HCT116 (cell line): ENCODE measurements around the gene ATN1. TPM values are rescaled to one million over a fixed set of nuclear protein-coding genes. Genes with fewer than 3 reads are reported as not detected.

Source experiments
- ATAC-seq: fragments of 200-7000 bp; cut with Tn5 transposase; 2 replicates; pipeline ENCODE4 v1.9.1; 2020; ENCODE audit warnings: mild to moderate bottlenecking, moderate library complexity
- BruUV-seq: library from RNA; stranded (reverse); fragments of 400-500 nt; replicated peaks from 2 replicates; lab custom pipeline; 2021; lab: Mats Ljungman, UMichigan
- CTCF ChIA-PET: fragments of 300-600 bp; sonication (Branson Sonifier 250); formaldehyde crosslinking; loops from one replicate; lab custom pipeline; 2021; ENCODE audit warnings: antibody characterized with exemption; lab: Charles Lee
- POLR2A ChIA-PET: fragments of 300-600, 350-600 bp; sonication (Branson Sonifier 250); formaldehyde crosslinking; loops from one replicate; lab custom pipeline; 2021; ENCODE audit warnings: antibody characterized with exemption; lab: Charles Lee
- RAD21 ChIA-PET, 2 experiments: fragments of 300-600 bp; sonication (Branson Sonifier 250); formaldehyde crosslinking; loops; one replicate each; lab custom pipeline; 2023; ENCODE audit warnings: low total read pairs in 2 of 2; ENCODE audit not compliant: uncharacterized antibody in 2 of 2, unreplicated experiment in 2 of 2, low non-redundant PET in 1 of 2; lab: Charles Lee
- DNase-seq: peaks from one replicate; pipeline ENCODE4 v3.0.0-alpha.2; 2010; ENCODE audit warnings: low read depth, low spot score
- H2AFZ ChIP-seq: fragments of 200-600 bp; shearing (Covaris generic), sonication (generic); 2 replicates; pipeline ENCODE4 v1.6.1; 2017; ENCODE audit warnings: low read depth, mixed run types, mixed read lengths, antibody characterized with exemption, low read length; ENCODE audit not compliant: poor library complexity, severe bottlenecking
- H3K27ac ChIP-seq: 2 replicates; pipeline ENCODE4 v1.5.1; 2012; ENCODE audit warnings: low read depth, low read length
- H3K27me3 ChIP-seq: fragments of 200-600 bp; sonication (generic); 2 replicates; pipeline ENCODE4 v1.6.1; 2016; ENCODE audit warnings: mixed run types, low read length, mixed read lengths; ENCODE audit not compliant: insufficient read depth
- H3K36me3 ChIP-seq, 2 experiments: fragments of 200-500 bp in 1 of 2; fragments of 200-600 bp in 1 of 2; sonication (Bioruptor generic) in 1 of 2; sonication (generic) in 1 of 2; 2 replicates each; pipeline versions ENCODE4 v1.5.1 to v1.6.1; 2014 to 2016; ENCODE audit warnings: low read length in 2 of 2, inconsistent platforms in 1 of 2, mixed read lengths in 1 of 2, mixed run types in 1 of 2; ENCODE audit not compliant: insufficient read depth in 2 of 2, control insufficient read depth in 1 of 2
- H3K4me1 ChIP-seq, 2 experiments: fragments of 200-600 bp in 1 of 2; sonication (generic) in 1 of 2; 2 replicates each; pipeline versions ENCODE4 v1.5.1 to v1.6.1; 2012 to 2017; ENCODE audit warnings: low read length in 2 of 2, inconsistent platforms in 1 of 2, mild to moderate bottlenecking in 1 of 2, mixed read lengths in 1 of 2, mixed run types in 1 of 2, moderate library complexity in 1 of 2; ENCODE audit not compliant: insufficient read depth in 2 of 2, control insufficient read depth in 1 of 2
- H3K4me2 ChIP-seq: fragments of 200-600 bp; sonication (generic); 2 replicates; pipeline ENCODE4 v1.6.1; 2017; ENCODE audit warnings: mixed run types, low read length, mixed read lengths
- H3K4me3 ChIP-seq, 2 experiments: fragments of 200-600 bp in 1 of 2; sonication (generic) in 1 of 2; replicated peaks in 1 of 2; 2 replicates each; pipeline ENCODE4 v1.5.1; 2011 to 2016; ENCODE audit warnings: low read length in 2 of 2, control low read depth in 1 of 2, low read depth in 1 of 2, mild to moderate bottlenecking in 1 of 2, mixed read lengths in 1 of 2, mixed run types in 1 of 2
- H3K79me2 ChIP-seq: fragments of 200-600 bp; sonication (generic); 2 replicates; pipeline ENCODE4 v1.6.1; 2017; ENCODE audit warnings: mild to moderate bottlenecking, mixed run types, low read length, moderate library complexity, mixed read lengths; ENCODE audit not compliant: insufficient read depth
- H3K9ac ChIP-seq: fragments of 200-600 bp; sonication (generic); 2 replicates; pipeline ENCODE4 v1.6.1; 2016; ENCODE audit warnings: low read length, mixed read lengths
- H3K9me2 ChIP-seq: fragments of 200-600 bp; sonication (generic), shearing (Covaris generic); 2 replicates; pipeline ENCODE4 v1.6.1; 2017; ENCODE audit warnings: mixed run types, mild to moderate bottlenecking, moderate library complexity; ENCODE audit not compliant: insufficient read depth
- H3K9me3 ChIP-seq, 2 experiments: fragments of 200-500 bp in 1 of 2; fragments of 200-600 bp in 1 of 2; sonication (Bioruptor generic) in 1 of 2; sonication (generic) in 1 of 2; 2 replicates each; pipeline ENCODE4 v1.6.1; 2014 to 2017; ENCODE audit warnings: low read length in 2 of 2, mixed read lengths in 2 of 2, inconsistent platforms in 1 of 2, low read depth in 1 of 2, mild to moderate bottlenecking in 1 of 2, mixed run types in 1 of 2, moderate library complexity in 1 of 2; ENCODE audit not compliant: control insufficient read depth in 1 of 2, insufficient read depth in 1 of 2
- H4K20me1 ChIP-seq: fragments of 200-600 bp; sonication (generic), shearing (Covaris generic); 2 replicates; pipeline ENCODE4 v1.6.1; 2017; ENCODE audit warnings: mixed run types, mild to moderate bottlenecking, moderate library complexity; ENCODE audit not compliant: insufficient read depth
- ATF3 ChIP-seq: IDR thresholded peaks from 2 replicates; pipeline ENCODE4 v1.6.1; 2012
- CEBPB ChIP-seq: IDR thresholded peaks from 2 replicates; pipeline ENCODE4 v1.6.1; 2012; ENCODE audit warnings: low read depth
- ELF1 ChIP-seq: IDR thresholded peaks from 2 replicates; pipeline ENCODE4 v1.6.1; 2012; ENCODE audit warnings: low read depth, borderline replicate concordance
- EZH2 ChIP-seq: fragments of 200-600 bp; sonication (generic); IDR thresholded peaks from 2 replicates; pipeline ENCODE4 v1.6.1; 2017; ENCODE audit warnings: antibody characterized with exemption, mixed run types
- FOSL1 ChIP-seq: IDR thresholded peaks from 2 replicates; pipeline ENCODE4 v1.6.1; 2012; ENCODE audit warnings: low read depth
- POLR2A ChIP-seq: IDR thresholded peaks from 2 replicates; pipeline ENCODE4 v1.7.0; 2011; ENCODE audit warnings: borderline replicate concordance; ENCODE audit not compliant: insufficient read depth, insufficient read length; ENCODE audit errors: extremely low read depth
- POLR2AphosphoS5 ChIP-seq: IDR thresholded peaks from 2 replicates; pipeline ENCODE4 v1.6.1; 2011; ENCODE audit warnings: mild to moderate bottlenecking, low read depth, low read length, moderate library complexity
- RAD21 ChIP-seq: IDR thresholded peaks from 2 replicates; pipeline ENCODE4 v1.6.1; 2012; ENCODE audit warnings: low read depth, mild to moderate bottlenecking
- REST ChIP-seq: IDR thresholded peaks from 2 replicates; pipeline ENCODE4 v1.6.1; 2012; ENCODE audit warnings: low read depth
- SRF ChIP-seq: IDR thresholded peaks from 2 replicates; pipeline ENCODE4 v1.6.1; 2012; ENCODE audit warnings: low read depth
- TCF7L2 ChIP-seq: IDR thresholded peaks from 2 replicates; pipeline ENCODE4 v1.7.0; 2011; ENCODE audit warnings: borderline replicate concordance, inconsistent platforms; ENCODE audit not compliant: insufficient read depth, insufficient read length; ENCODE audit errors: extremely low read depth
- YY1 ChIP-seq: IDR thresholded peaks from 2 replicates; pipeline ENCODE4 v1.6.1; 2011; ENCODE audit warnings: low read length, low read depth, moderate library complexity, mild to moderate bottlenecking; ENCODE audit not compliant: insufficient replicate concordance; ENCODE audit errors: extremely low read depth
- ZBTB33 ChIP-seq: IDR thresholded peaks from 2 replicates; pipeline ENCODE4 v1.6.1; 2011; ENCODE audit warnings: mild to moderate bottlenecking, low read length, moderate library complexity; ENCODE audit not compliant: insufficient replicate concordance; ENCODE audit errors: extremely low read depth
- ZFX ChIP-seq: fragments of 450-650 bp; IDR thresholded peaks from 2 replicates; pipeline ENCODE4 v1.6.1; 2017
- ZNF274 ChIP-seq: fragments of 200-500 bp; sonication (Bioruptor generic); IDR thresholded peaks from 2 replicates; pipeline ENCODE4 v1.6.1; 2014; ENCODE audit warnings: mild to moderate bottlenecking, low read depth, low read length, inconsistent platforms
- intact Hi-C: fragments of 100-400 bp; cut with micrococcal nuclease; formaldehyde crosslinking; loops from 2 replicates; pipeline ENCODE4 v1.10.0; 2022
- total RNA-seq: library from RNA; stranded (reverse); gene quantifications from one replicate; pipeline ENCODE4 v1.2.1, GENCODE V29; 2021; ENCODE audit not compliant: unreplicated experiment

Gene ATN1
- total RNA-seq, 1 experiment from 2014 or later: 104 TPM

- peaks cover 15 to 37% of the 10 kb centered on the region in 2 experiments; a peak in 3 of 4 replicates for H3K36me3 ChIP-seq
- DNase-seq: no peak
Observed at GRCh38 chr12:6936636-6937480, 9.1 kb downstream of the ATN1 start.

More at GRCh38 chr12:6936636-6937480, 9.1 kb downstream of the ATN1 start:
- ATAC-seq: peak; percentile 10
- no peaks in the 10 kb centered on the region for H3K9me2 ChIP-seq
- intact Hi-C loops: no loop called here
- ChIA-PET RAD21 (no interaction called here), CTCF (interaction anchor here (0.8 to 2.3 kb wide), 7 partner anchors 8 to 85 kb away, joined by 3 to 23 read pairs (median 6); partner anchors contain the start of genes SPSB2 and USP5), POLR2A (interaction anchor here (1.1 to 1.2 kb wide), 3 partner anchors 9 to 64 kb away, joined by 7 to 15 read pairs (median 13); partner anchors contain the start of genes ATN1 and SPSB2)
- TSS peak; percentile 27 for BruUV-seq
- peak overlapping the region; percentile 93 for H3K27ac ChIP-seq
- peak overlapping the region; percentile 61 to 68 for H3K4me3 ChIP-seq
- TF ChIP-seq YY1 (no peak), FOSL1 (no peak), TCF7L2 (no peak), ZBTB33 (no peak), REST (no peak), EZH2 (no peak), POLR2A (no peak), RAD21 (no peak), ELF1 (no peak), SRF (no peak), ZFX (no peak), ZNF274 (no peak), CEBPB (no peak), ATF3 (no peak), POLR2AphosphoS5 (no peak)
- peak overlapping the region; percentile 91 for H3K4me2 ChIP-seq
- H3K4me1 ChIP-seq: peaks cover 7 to 29% of the 10 kb centered on the region in 2 experiments; a peak in 3 of 4 replicates
- H3K27me3 ChIP-seq: no peaks in the 10 kb centered on the region
- peak overlapping the region; percentile 93 for H3K9ac ChIP-seq
- H3K79me2 ChIP-seq: peaks cover 31% of the 10 kb centered on the region
- no peaks in the 10 kb centered on the region for H3K9me3 ChIP-seq
- H2AFZ ChIP-seq: no peak overlapping the region
- no peaks in the 10 kb centered on the region for H4K20me1 ChIP-seq
